Dendritic cell treated with granulocyte-macrophage colony-stimulating factor and Interleukin-4, amounts not matched to agents 40 ng/mL and 50 ng/mL, for 4 days (primary cell): ENCODE results near the gene PHACTR1.

ENCODE experiments used
- H3K27ac Mint-ChIP-seq: one replicate; pipeline ENCODE4 v1.8.0; 2022; ENCODE audit warnings: mild to moderate bottlenecking, mixed read lengths
- H3K27me3 Mint-ChIP-seq: one replicate; pipeline ENCODE4 v1.8.0; 2022; ENCODE audit warnings: mild to moderate bottlenecking, mixed read lengths
- H3K36me3 Mint-ChIP-seq: one replicate; pipeline ENCODE4 v1.8.0; 2022; ENCODE audit warnings: low read depth, mixed read lengths
- H3K4me1 Mint-ChIP-seq: one replicate; pipeline ENCODE4 v1.8.0; 2022; ENCODE audit warnings: low read depth, mixed read lengths
- H3K4me3 Mint-ChIP-seq: one replicate; pipeline ENCODE4 v1.8.0; 2022; ENCODE audit warnings: mild to moderate bottlenecking, moderate library complexity, mixed read lengths
- H3K9me3 Mint-ChIP-seq: one replicate; pipeline ENCODE4 v1.8.0; 2022; ENCODE audit warnings: mixed read lengths
- intact Hi-C: fragments of 100-400 bp; cut with micrococcal nuclease; formaldehyde crosslinking; loops from one replicate; pipeline ENCODE4 v1.15.0; 2022

The PHACTR1 gene

DNA sequence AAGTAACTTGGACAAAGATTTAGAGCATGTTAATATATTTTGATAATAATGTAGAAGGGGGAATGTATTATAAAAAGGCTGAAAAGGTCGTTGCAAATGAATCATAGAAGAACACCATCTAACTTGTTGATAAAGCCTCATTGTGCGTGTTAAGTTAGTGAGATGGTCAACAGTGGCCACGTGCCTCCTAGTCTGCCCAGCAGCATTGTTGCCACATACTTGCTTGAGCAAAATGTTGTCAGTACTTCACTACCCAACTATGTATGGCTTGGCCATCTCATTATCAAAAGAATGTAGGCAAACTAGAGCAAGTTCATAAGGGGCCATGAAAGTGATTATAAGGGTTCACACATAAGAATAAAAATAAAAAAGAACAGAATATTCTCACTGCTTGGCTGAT, 84.6 kb downstream of the PHACTR1 start:
- Mint-ChIP-seq H3K4me3 (no peak overlapping the region), H3K36me3 (no peaks in the 10 kb centered on the region), H3K27ac (no peak overlapping the region), H3K27me3 (peaks cover 5% of the 10 kb centered on the region), H3K4me1 (peaks cover 3% of the 10 kb centered on the region), H3K9me3 (no peaks in the 10 kb centered on the region)
- intact Hi-C loops = no loop called here

DNA sequence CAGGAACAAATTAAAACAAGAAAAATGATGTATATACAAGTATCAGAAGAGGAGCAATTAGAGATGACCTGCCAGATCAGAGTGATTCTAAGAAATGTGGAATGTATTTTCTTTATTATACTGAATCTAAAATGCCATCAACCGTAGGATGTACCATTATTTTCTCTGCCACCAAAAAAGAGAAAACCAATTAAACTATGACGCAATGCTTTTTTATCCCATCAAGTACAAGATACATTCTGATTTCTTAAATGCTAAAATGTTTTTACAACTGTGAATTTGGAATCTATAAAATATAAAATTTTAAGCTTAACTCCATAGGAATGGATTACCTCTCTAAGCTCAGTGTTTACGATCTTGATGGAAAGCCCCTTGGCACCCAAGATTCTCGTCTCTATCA, 85.9 kb downstream of the PHACTR1 start:
- intact Hi-C loops = no loop called here
- Mint-ChIP-seq H3K4me1 (peaks cover 6% of the 10 kb centered on the region), H3K27me3 (peaks cover 5% of the 10 kb centered on the region), H3K36me3 (no peaks in the 10 kb centered on the region), H3K27ac (no peak overlapping the region), H3K9me3 (no peaks in the 10 kb centered on the region), H3K4me3 (no peak overlapping the region)

DNA sequence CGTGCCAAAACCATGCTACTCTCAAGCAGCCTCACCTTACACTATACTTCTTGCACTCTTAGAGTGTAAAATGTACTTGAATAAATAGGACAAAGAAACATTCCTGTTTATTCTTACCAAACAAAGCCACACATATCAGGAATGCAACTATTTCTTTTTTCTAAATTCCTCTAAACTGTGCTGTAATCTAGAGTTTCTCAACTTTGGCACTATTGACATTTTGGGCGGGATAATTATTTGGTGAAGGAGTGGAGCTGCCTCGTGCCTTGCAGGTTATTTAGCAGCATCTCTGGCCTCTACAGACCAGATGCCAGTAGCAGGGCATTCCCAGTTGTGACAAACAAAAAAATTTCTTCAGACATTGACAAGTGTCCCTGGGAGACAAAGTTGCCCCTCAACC, 86.9 kb downstream of the PHACTR1 start:
- Mint-ChIP-seq H3K4me3 (no peak overlapping the region), H3K4me1 (peaks cover 6% of the 10 kb centered on the region), H3K27ac (no peak overlapping the region), H3K27me3 (peaks cover 4% of the 10 kb centered on the region), H3K36me3 (no peaks in the 10 kb centered on the region), H3K9me3 (no peaks in the 10 kb centered on the region)
- intact Hi-C loops = no loop called here

DNA sequence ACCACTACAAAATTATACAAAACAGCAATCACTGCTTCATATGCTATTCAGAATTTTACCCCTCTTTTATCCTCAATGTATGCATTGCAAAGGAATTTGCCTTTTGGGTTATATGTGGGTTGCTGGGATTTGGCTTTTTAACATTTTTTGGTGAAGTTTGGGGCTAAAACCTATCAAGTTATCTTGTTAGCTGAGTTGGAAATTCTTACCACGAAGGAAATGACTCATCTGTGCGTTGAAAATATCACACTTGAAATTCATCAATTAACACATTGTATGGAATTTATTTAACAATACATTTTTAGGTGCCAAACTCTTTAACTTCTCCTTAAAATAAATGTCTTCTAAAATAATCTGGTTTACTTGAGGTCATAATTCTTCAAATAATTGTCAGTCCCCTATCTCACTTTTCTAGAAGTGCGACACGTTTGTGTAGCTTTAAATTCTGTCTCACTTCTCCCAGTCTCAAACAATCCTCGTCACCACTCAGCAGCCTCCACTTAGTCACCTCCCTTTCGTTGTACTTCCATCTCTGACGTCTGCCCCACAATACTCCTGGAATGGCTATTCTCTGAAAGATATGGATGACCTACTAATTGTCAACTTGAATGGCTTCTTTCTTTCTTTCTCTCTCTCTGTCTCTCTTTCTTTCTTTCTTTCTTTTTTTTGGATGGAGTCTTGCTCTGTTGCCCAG, 88.5 kb downstream of the PHACTR1 start:
- intact Hi-C loops = no loop called here
- Mint-ChIP-seq H3K4me1 (peaks cover 6% of the 10 kb centered on the region), H3K4me3 (no peak overlapping the region), H3K9me3 (no peaks in the 10 kb centered on the region), H3K27ac (no peak overlapping the region), H3K27me3 (peaks cover 4% of the 10 kb centered on the region), H3K36me3 (no peaks in the 10 kb centered on the region)

DNA sequence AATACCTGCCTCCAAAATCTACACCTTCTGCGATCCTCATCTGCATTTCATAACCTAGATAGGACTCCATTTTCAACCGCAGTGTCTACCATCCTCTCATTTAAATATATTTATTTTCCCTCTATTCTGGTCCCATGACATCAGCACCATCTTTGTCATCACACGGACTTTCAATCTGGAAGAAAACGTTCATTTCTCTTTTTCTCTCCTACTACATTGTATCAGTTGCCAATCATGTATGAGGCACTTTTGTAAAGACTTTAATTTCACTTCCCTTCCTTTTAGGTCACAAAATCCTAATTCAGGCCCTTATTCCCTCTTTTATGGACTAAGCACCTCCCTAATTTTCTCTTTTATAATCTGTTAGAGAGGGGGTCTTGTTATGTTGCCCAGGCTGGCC, 89.6 kb downstream of the PHACTR1 start:
- Mint-ChIP-seq H3K36me3 (no peaks in the 10 kb centered on the region), H3K4me3 (no peak overlapping the region), H3K9me3 (no peaks in the 10 kb centered on the region), H3K4me1 (peaks cover 6% of the 10 kb centered on the region), H3K27ac (no peak overlapping the region), H3K27me3 (peaks cover 4% of the 10 kb centered on the region)
- intact Hi-C loops = no loop called here

DNA sequence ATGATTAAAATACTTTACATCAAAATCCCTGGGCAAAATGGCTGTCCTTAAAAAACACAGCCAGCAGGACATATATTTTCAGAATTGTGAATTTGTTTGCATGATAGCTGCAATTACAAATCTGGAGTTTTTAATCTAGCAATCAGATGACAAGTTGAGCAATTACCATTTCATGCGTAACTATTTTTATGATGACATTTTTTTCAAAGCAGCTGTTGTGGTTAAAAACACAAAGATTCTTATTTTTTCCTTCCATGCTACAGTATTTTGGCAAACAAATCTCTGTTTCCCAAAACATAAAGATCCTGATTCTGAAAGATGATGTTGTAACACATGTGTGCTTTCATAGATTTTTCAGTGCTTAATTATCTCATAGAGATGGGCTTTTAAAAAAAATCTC, 90.2 kb downstream of the PHACTR1 start:
- H3K36me3 Mint-ChIP-seq = no peaks in the 10 kb centered on the region
- intact Hi-C loops = no loop called here
- no peaks in the 10 kb centered on the region for H3K9me3 Mint-ChIP-seq
- H3K4me1 Mint-ChIP-seq = peaks cover 10% of the 10 kb centered on the region
- H3K27ac Mint-ChIP-seq = no peak overlapping the region
- H3K27me3 Mint-ChIP-seq = peaks cover 4% of the 10 kb centered on the region
- H3K4me3 Mint-ChIP-seq = no peak overlapping the region

DNA sequence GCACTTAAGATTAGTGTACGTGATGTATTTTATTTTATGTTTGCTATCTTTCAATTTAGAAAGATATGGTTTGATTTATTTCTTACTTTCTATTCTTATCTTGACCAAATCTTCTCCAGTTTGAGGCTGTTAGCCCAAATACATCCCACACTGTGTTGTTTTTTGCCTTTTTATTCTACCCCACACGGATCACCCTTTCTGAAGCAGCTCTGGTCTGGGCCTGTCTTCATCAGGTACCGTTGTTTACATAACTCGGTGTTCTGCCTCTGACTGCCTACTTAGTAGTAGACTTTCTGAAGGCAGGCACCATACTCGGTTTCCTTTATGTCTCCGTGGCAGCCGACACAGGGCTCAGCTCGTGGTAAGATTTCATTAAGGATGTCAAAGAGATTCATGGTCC, 95.0 kb downstream of the PHACTR1 start:
- Mint-ChIP-seq H3K4me1 (peaks cover 5% of the 10 kb centered on the region), H3K9me3 (no peaks in the 10 kb centered on the region), H3K36me3 (no peaks in the 10 kb centered on the region), H3K27ac (no peak overlapping the region), H3K4me3 (no peak overlapping the region), H3K27me3 (peaks cover 2% of the 10 kb centered on the region)
- intact Hi-C loops = no loop called here

DNA sequence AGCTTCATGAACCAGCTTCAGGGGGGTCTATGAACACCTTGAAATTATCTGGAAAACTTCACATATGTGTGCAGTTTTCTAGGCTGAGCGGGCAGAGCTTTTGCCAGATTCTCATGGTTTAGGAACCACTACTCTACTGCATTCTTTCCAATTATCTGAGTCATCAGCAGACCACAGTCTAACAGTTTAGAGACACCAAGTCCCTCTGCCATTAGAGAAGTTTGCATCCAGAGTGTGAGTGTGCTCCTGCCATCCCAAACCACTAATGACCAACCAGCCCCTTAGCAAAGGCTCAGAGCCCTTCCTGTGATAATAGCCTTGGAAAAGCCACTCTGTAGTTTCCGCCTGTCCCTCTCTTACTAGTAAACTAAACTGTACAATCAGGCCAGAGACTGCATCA, 96.8 kb downstream of the PHACTR1 start:
- H3K9me3 Mint-ChIP-seq = no peaks in the 10 kb centered on the region
- peaks cover 9% of the 10 kb centered on the region for H3K4me1 Mint-ChIP-seq
- H3K27ac Mint-ChIP-seq = no peak overlapping the region
- no peak overlapping the region for H3K4me3 Mint-ChIP-seq
- intact Hi-C loops = no loop called here
- H3K36me3 Mint-ChIP-seq = no peaks in the 10 kb centered on the region
- no peaks in the 10 kb centered on the region for H3K27me3 Mint-ChIP-seq

DNA sequence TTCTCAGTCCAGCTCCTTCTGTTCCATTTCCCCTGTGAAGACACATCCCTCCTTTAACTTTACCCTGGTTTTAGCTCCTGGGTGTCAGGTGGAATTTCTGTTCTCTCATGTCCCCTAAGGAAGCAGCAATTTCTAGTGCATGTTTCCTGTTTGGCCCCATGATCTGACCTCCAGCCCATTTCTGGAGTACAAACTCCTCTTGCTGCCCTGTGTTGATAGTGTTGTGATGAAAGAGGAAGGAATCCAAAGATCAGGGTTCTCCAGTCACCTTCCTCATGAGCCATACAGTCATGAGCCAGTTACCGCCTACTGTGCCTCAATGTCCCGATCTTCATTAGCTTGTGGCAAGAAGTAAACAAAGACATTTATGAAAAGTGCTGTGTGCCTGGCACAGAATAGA, 97.4 kb downstream of the PHACTR1 start:
- Mint-ChIP-seq H3K4me3 (no peak overlapping the region), H3K9me3 (no peaks in the 10 kb centered on the region), H3K27ac (no peak overlapping the region), H3K4me1 (peaks cover 10% of the 10 kb centered on the region), H3K27me3 (no peaks in the 10 kb centered on the region), H3K36me3 (no peaks in the 10 kb centered on the region)
- intact Hi-C loops = no loop called here

DNA sequence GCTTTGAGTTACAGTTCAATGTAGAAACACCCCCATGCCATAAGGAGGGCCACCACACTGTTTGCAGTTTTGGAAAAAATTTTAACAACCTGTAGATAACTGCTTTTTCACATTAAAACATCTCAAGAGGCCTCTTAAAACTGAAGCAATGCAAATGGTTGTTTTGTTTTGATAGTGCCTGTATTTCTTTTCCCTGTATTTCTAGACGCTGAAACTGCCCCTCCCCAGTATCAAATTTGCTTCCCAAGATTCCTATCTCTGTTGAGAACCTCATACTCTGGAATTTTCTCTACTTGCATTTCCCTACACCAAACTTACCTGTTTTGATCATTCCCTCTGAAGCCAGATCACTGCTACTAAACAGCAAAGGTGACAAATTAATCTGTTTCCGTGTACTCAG, 98.5 kb downstream of the PHACTR1 start:
- intact Hi-C loops = no loop called here
- H3K36me3 Mint-ChIP-seq = no peaks in the 10 kb centered on the region
- no peaks in the 10 kb centered on the region for H3K9me3 Mint-ChIP-seq
- H3K4me1 Mint-ChIP-seq = peaks cover 10% of the 10 kb centered on the region
- no peak overlapping the region for H3K27ac Mint-ChIP-seq
- no peak overlapping the region for H3K4me3 Mint-ChIP-seq
- H3K27me3 Mint-ChIP-seq = no peaks in the 10 kb centered on the region

DNA sequence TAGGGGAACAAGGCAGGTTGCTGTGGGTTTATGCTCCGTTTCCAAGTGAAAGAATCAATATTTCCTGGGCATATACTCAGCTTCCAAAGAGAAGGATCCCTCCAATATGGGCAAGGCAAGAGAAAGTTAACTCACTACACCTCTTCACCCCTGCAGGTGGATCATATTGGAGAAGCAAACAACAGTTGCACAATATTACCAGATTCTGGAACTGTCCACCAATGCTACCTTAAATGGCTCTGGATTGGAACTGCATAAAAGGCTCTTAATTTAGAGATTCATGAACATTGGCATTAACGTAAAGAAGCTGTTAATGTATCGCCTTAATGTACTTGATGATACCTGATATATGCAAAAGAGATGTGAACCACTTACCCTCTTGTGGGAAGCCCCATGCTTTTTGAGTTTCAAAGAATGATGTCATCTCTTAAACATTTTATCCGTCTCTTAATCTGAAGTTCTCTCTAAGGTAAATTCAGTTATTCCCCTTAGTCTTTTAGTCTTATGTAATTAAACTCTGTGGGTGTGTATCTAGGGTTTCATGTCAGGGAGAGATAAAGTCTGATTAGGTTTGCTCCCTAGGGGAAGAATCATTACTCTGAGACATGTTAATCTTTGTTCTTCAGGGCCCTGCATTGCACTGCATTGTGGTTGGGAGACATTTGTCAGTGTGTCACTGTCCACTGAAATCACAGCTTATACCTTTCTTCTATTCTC, 99.5 kb downstream of the PHACTR1 start:
- H3K4me1 Mint-ChIP-seq = peaks cover 10% of the 10 kb centered on the region
- no peak overlapping the region for H3K4me3 Mint-ChIP-seq
- no peak overlapping the region for H3K27ac Mint-ChIP-seq
- intact Hi-C loops = no loop called here
- no peaks in the 10 kb centered on the region for H3K9me3 Mint-ChIP-seq
- H3K36me3 Mint-ChIP-seq = no peaks in the 10 kb centered on the region
- H3K27me3 Mint-ChIP-seq = peaks cover under 1% of the 10 kb centered on the region

DNA sequence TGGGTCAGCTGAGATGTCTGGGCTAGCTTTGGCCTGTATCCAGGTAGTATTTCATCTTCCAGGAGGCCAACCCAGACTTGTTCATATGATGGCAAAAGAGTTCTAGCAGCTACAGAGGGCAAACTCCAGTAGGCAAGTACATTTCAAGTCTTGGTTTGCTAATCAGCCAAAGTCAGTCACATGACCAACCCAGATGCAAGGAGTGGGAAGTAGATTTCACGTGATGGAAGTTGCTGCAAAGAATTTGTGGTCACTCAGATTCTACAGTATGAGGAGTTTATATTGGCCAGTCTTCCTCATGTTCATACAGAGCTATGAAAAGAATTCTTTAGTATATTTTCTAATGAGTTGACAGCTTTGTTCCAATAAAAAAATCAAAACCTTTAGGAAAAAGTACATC, 101.8 kb downstream of the PHACTR1 start:
- Mint-ChIP-seq H3K27ac (no peak overlapping the region), H3K36me3 (no peaks in the 10 kb centered on the region), H3K4me1 (peaks cover 5% of the 10 kb centered on the region), H3K27me3 (peaks cover 2% of the 10 kb centered on the region), H3K9me3 (no peaks in the 10 kb centered on the region), H3K4me3 (no peak overlapping the region)
- intact Hi-C loops = no loop called here

DNA sequence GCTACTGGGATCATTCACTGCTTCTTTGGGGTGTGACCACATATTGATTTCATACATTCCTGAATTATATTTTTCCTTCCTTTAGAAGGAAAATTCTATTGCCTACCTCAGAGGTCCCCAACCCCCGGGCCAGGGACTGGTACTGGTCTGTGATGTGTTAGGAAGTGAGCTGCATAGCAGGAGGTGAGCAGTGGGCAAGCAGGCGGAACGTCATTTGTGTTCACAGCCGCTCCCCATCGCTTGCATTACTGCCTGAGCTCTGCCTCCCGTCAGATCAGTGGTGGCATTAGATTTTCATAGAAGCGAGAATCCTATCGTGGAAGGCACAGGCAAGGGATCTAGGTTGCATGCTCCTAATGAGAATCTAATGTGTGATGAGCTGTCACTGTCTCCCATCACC, 107.3 kb downstream of the PHACTR1 start:
- H3K27ac Mint-ChIP-seq = no peak overlapping the region
- H3K27me3 Mint-ChIP-seq = peaks cover 2% of the 10 kb centered on the region
- H3K4me3 Mint-ChIP-seq = no peak overlapping the region
- intact Hi-C loops = no loop called here
- no peaks in the 10 kb centered on the region for H3K36me3 Mint-ChIP-seq
- H3K9me3 Mint-ChIP-seq = no peaks in the 10 kb centered on the region
- no peaks in the 10 kb centered on the region for H3K4me1 Mint-ChIP-seq

DNA sequence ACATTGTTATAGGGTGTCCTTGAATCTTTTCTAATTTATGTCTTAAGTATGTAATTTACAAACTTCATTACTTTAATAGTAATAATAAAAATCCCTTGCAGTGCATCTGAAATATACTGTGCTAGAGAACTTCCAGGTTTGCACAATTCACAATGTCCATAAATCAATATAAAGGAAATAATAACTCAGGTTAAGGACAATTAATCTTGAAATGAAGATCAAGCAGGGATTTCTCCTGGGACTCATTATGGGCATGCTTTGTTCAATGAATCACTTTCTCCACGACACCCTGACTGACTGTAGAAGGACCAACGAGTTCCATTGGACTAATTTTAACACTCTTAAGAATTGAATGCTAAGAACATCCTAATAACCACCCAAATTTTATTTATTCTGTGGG, 110.0 kb downstream of the PHACTR1 start:
- Mint-ChIP-seq H3K27me3 (no peaks in the 10 kb centered on the region), H3K4me1 (no peaks in the 10 kb centered on the region), H3K27ac (no peak overlapping the region), H3K4me3 (no peak overlapping the region), H3K36me3 (no peaks in the 10 kb centered on the region), H3K9me3 (no peaks in the 10 kb centered on the region)
- intact Hi-C loops = no loop called here

DNA sequence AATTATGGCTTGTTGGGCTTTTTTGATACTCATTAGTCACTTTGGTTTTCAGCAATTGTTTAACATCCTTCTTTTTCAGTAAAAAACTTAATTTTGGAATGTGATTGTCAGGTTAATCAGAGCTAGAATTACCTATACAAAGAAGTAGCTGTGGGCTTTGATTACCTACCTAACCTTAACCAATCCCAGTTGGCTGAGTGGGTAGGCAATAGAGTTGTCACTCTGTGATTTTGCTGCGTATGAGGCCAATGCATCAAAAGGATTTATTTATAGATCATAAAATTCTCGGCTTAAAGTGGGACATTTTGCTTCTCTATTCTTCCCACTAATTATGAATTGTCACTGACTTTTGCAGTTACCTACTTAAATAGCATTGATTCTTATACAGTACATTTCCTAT, 111.4 kb downstream of the PHACTR1 start:
- Mint-ChIP-seq H3K27ac (no peak overlapping the region), H3K4me1 (no peaks in the 10 kb centered on the region), H3K27me3 (no peaks in the 10 kb centered on the region), H3K36me3 (no peaks in the 10 kb centered on the region), H3K4me3 (no peak overlapping the region), H3K9me3 (no peaks in the 10 kb centered on the region)
- intact Hi-C loops = no loop called here
